GM10248 (cell line): ENCODE data around the gene LDAH.
"Not testable (repeated sequence)": the region's sequence is repeated elsewhere in the genome, so short reads cannot be mapped to it uniquely, and the experiment has no call there.

Experiments
- CTCF ChIA-PET: fragments of 300-600 bp; sonication (Branson Sonifier 250); formaldehyde crosslinking; extraction: SDS; loops from one replicate; lab custom pipeline; 2021; ENCODE audit warnings: antibody characterized with exemption; lab: Yijun Ruan, JAX
- POLR2A ChIA-PET: fragments of 350-650 bp; sonication (Branson Sonifier 250); formaldehyde crosslinking; extraction: SDS; loops from one replicate; lab custom pipeline; 2020; ENCODE audit warnings: antibody characterized with exemption; lab: Yijun Ruan, JAX
- DNase-seq: peaks from one replicate; pipeline ENCODE4 v3.0.0; 2012; ENCODE audit errors: extremely low spot score
- CTCF ChIP-seq: IDR thresholded peaks from 2 replicates; pipeline ENCODE4 v1.5.1; 2012; ENCODE audit warnings: mild to moderate bottlenecking, low read depth; ENCODE audit errors: extremely low read depth, missing control alignments, control extremely low read depth

The LDAH gene

DNA sequence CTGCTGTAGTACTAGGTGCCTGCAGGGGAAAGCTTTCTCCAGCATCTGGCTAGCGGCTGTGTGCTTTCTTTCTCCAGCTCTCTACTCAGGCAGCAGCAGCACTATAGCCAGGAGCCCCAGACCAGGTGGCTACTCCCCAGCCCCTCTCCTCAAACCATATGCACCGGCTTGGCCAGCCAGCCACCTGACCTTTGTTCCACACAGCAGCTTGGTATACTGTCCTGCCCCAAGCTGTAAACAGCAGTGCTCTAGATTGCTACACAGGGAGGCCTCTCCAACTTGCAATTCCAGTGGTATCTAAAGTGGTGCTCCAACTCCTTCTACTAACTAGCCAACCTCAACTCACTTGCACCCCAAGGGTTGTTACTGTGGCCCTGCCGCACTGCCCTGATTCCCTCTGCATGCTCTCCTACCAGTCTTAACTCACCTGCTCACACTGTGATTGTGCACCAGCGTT is 19.6 kb downstream of the LDAH start:
- no peak for TF ChIP-seq CTCF
- CTCF ChIA-PET: interaction anchor here (0.9 to 1.3 kb wide), 4 partner anchors 19 to 142 kb away, joined by 3 read pairs; partner anchors contain the start of gene LDAH
- DNase-seq: no peak
- POLR2A ChIA-PET: no interaction called here

- DNase-seq: no peak
- ChIA-PET CTCF (interaction anchor here (1.0 to 1.8 kb wide), 2 partner anchors 15 to 136 kb away, joined by 3 to 9 read pairs; no protein-coding TSS in a partner anchor), POLR2A (interaction anchor here (0.7 kb wide), 1 partner anchor 350 kb away, joined by 3 read pairs; the partner anchor contains the start of gene RHOB)
- no peak for TF ChIP-seq CTCF
These were observed 25.8 kb downstream of the LDAH start for GRCh38 chr2:20797096-20797495.

DNA sequence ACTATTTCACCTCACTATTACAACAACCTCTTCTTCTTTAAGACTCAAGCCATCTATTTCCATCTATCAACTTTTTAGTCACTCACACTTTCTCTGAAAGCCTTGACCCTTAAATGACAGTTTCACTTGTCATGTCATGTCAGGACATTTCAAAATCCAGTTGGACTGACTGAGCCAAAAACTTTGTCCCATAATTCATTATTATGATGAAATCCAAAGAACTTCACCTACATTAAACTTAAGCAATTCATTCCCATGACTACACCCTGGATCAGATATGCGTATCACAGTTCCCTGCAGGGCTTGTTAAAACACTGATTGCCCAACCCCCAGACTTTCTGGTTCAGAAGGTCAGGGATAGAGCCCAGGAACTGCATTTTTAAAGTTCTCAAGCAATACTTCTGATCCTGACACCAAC is 26.5 kb downstream of the LDAH start:
- no peak for DNase-seq
- ChIA-PET CTCF (interaction anchor here (1.8 kb wide), 1 partner anchor 15 kb away, joined by 9 read pairs; no protein-coding TSS in a partner anchor), POLR2A (interaction anchor here (0.7 kb wide), 1 partner anchor 350 kb away, joined by 3 read pairs; the partner anchor contains the start of gene RHOB)
- no peak for TF ChIP-seq CTCF

DNA sequence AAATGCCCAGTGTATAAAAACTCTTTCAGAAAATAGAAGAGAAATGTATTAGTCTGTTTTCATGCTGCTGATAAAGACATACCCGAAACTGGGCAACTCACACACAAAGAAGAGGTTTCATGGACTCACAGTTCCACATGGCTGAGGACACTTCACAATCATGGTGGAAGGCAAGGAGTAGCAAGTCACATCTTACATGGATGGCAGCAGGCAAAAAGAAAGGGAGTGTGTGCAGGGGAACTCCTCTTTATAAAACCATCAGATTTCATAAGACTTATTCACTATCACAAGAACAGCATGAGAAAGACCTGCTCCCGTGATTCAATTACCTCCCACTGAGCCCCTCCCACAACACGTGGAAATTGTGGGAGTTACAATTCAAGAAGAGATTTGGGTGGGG is 29.0 kb downstream of the LDAH start:
- POLR2A ChIA-PET, CTCF ChIA-PET: not testable (repeated sequence)

DNA sequence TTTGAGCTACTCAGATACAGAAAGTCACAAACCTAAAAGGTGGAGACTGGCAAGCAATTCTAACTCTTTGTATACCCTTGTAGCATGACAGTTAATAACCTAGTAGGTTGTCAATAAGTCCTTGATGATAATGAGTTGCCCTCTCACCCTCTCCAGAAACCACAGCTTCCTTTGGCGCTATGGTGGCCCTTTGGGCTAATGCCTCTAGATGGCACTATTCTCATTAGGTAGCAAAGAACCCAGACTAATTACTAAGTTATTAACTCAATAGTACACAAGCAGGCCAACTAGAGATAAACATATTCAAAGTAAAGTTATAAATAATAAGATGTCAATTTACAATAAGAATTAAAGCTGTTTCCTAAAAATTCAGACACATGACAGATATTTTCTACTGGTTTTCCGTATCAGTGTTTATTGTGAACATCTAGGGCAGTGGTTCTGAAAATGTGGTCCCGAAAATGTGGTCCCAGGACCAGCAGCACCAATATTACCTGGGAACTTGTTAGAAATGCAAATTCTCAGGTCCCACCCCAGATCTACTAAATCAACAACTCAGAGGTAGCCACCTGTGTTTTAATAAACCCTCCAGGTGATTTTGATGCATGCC is 41.1 kb downstream of the LDAH start:
- CTCF ChIA-PET: interaction anchor here (0.6 to 7.7 kb wide), 28 partner anchors 9 to 196 kb away, joined by 3 to 98 read pairs (median 5); partner anchors contain the start of genes GDF7 and LDAH
- TF ChIP-seq CTCF: peak; percentile 76
- no peak for DNase-seq
- POLR2A ChIA-PET: no interaction called here

More for the DNA sequence above, 29.0 kb downstream of the LDAH start:
- not testable (repeated sequence) for DNase-seq

GRCh38 chr2:20771299-20771698 is 51.6 kb downstream of the LDAH start:
- no peak for TF ChIP-seq CTCF
- DNase-seq: no peak
- ChIA-PET CTCF (interaction anchor here (0.9 to 1.9 kb wide), 9 partner anchors 10 to 192 kb away, joined by 3 to 20 read pairs (median 3); no protein-coding TSS in a partner anchor), POLR2A (no interaction called here)
